Endothelial cell of umbilical vein (primary cell): ENCODE measurements around the gene SLC16A4.

Experiments
- JUN ChIP-seq: IDR thresholded peaks from 2 replicates; pipeline ENCODE4 v1.6.1; 2011; ENCODE audit warnings: borderline replicate concordance, low read depth; ENCODE audit not compliant: insufficient read length, insufficient read depth
- POLR2A ChIP-seq: IDR thresholded peaks from 2 replicates; pipeline ENCODE4 v1.6.1; 2012; ENCODE audit warnings: low read depth, mild to moderate bottlenecking, control low read depth, low read length
- POLR2AphosphoS5 ChIP-seq: IDR thresholded peaks from 2 replicates; pipeline ENCODE4 v1.6.1; 2012; ENCODE audit warnings: low read depth, mild to moderate bottlenecking, control low read depth, low read length, moderate library complexity; ENCODE audit not compliant: insufficient read depth
- TF ChIP-seq, protein P1 (sequence below), 2 donors: IDR thresholded peaks; 1 replicate in 1 of 2; 2 replicates in 1 of 2; pipeline ENCODE4 v1.5.1; 2011; ENCODE audit warnings: low read length in 2 of 2, mild to moderate bottlenecking in 2 of 2, moderate library complexity in 2 of 2, control low read depth in 1 of 2, inconsistent platforms in 1 of 2, low read depth in 1 of 2; ENCODE audit not compliant: insufficient read depth in 1 of 2; ENCODE audit errors: extremely low read depth in 1 of 2

DNA sequence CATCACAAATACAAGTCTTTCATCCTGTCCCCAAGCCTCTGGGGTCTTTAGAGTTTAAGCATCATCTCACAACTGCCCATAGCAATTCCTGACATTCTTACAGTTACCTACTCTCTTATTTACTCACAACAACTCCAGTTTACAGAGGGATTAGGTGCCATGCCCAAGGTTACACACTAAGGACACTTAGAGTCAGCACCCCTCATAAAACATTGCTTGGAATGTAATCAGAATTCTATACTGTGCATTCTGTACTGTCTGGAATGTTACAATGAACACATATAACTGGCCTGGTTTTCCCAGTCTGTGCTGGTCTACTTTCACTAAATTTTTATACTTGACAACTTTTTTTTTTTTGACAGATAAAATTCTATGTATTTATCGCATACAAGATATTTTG, 66.2 kb downstream of the SLC16A4 start:
- TF ChIP-seq, protein P1, sequence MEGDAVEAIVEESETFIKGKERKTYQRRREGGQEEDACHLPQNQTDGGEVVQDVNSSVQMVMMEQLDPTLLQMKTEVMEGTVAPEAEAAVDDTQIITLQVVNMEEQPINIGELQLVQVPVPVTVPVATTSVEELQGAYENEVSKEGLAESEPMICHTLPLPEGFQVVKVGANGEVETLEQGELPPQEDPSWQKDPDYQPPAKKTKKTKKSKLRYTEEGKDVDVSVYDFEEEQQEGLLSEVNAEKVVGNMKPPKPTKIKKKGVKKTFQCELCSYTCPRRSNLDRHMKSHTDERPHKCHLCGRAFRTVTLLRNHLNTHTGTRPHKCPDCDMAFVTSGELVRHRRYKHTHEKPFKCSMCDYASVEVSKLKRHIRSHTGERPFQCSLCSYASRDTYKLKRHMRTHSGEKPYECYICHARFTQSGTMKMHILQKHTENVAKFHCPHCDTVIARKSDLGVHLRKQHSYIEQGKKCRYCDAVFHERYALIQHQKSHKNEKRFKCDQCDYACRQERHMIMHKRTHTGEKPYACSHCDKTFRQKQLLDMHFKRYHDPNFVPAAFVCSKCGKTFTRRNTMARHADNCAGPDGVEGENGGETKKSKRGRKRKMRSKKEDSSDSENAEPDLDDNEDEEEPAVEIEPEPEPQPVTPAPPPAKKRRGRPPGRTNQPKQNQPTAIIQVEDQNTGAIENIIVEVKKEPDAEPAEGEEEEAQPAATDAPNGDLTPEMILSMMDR (IDR thresholded peaks at IDR 0.05; ENCODE audit: extremely low read depth in 1 of 2, insufficient read depth in 1 of 2, low read depth in 1 of 2, low read length in 2 of 2) = no peak
- TF ChIP-seq JUN (no peak), POLR2A (no peak), POLR2AphosphoS5 (no peak)
